ENCODE data around the gene PLCB4.
"Not testable (repeated sequence)": the region's sequence is repeated elsewhere in the genome, so short reads cannot be mapped to it uniquely, and the experiment has no call there.

The PLCB4 gene

GRCh38 chr20:9367328-9367727 is 298.4 kb downstream of the PLCB4 start:
- no peak for DNase-seq (ENCODE audit: low spot score)

- no peak for DNase-seq (ENCODE audit: low spot score)
These were observed 298.9 kb downstream of the PLCB4 start for GRCh38 chr20:9367746-9368145.

- no peak for DNase-seq (ENCODE audit: low spot score)
These were observed 300.0 kb downstream of the PLCB4 start for GRCh38 chr20:9368893-9369292.

- DNase-seq (ENCODE audit: low spot score): no peak
These were observed 300.7 kb downstream of the PLCB4 start for GRCh38 chr20:9369557-9369956.

GRCh38 chr20:9374072-9374471 is 305.2 kb downstream of the PLCB4 start:
- no peak for DNase-seq (ENCODE audit: low spot score)

DNA sequence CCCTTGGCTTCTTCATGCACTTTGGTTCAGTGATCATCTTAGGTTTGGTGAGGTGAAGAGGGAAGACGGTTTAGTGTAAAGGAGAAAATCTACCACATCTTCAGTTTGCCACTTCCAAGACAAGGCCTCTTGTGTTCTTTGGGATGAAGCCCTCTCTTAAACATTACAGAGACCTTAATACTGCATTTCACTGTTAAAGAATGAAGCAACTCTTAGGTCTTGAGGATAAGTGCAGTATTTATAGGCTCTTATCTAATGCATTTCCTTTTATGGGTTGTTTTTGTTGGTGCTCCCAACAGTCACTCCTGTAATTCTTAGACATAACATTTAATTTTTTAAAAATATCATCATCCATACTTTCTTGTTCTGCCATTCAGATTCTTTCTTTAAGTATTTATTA is 305.6 kb downstream of the PLCB4 start:
- DNase-seq (ENCODE audit: low spot score): no peak

DNA sequence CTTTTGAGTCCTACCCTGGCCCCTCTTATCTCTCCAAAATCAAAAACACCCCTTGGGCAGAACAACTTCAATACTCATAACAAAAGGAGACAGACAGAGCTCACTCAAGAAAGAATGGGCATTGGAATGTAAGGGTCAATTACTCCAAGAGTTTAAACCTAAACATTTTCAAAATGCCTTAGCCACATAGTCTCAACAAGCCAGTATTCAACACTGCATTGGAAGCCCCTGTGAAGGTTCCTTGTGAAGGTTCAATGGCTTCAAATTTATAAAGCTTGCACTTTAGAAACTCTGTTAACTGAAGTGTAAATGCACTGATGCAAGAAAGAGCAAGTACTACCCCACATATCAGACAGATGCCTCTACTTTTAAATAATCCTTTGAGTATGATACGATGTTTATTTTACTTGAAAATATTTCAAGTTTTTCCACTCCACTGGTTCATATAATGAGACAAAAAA is 306.4 kb downstream of the PLCB4 start:
- DNase-seq (ENCODE audit: low spot score): no peak

DNA sequence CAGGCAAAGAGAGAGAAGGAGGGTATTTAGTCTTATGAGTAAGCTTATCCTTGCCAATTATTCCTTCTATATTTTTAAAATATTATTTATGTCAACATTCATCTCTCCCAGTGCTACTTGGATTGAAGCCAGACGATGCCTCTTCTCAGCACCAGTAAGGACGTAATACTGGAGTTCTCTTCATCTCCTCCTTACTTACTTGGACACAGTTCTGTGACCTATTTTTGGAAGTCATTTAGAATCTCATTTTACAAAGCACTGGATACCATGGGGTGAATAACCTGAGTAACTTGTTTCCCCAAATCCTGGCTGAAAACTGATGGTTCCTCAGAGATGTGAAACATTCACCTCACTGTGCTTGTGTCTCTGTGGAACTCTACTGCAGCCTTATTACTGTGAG is 308.1 kb downstream of the PLCB4 start:
- DNase-seq (ENCODE audit: low spot score): no peak

DNA sequence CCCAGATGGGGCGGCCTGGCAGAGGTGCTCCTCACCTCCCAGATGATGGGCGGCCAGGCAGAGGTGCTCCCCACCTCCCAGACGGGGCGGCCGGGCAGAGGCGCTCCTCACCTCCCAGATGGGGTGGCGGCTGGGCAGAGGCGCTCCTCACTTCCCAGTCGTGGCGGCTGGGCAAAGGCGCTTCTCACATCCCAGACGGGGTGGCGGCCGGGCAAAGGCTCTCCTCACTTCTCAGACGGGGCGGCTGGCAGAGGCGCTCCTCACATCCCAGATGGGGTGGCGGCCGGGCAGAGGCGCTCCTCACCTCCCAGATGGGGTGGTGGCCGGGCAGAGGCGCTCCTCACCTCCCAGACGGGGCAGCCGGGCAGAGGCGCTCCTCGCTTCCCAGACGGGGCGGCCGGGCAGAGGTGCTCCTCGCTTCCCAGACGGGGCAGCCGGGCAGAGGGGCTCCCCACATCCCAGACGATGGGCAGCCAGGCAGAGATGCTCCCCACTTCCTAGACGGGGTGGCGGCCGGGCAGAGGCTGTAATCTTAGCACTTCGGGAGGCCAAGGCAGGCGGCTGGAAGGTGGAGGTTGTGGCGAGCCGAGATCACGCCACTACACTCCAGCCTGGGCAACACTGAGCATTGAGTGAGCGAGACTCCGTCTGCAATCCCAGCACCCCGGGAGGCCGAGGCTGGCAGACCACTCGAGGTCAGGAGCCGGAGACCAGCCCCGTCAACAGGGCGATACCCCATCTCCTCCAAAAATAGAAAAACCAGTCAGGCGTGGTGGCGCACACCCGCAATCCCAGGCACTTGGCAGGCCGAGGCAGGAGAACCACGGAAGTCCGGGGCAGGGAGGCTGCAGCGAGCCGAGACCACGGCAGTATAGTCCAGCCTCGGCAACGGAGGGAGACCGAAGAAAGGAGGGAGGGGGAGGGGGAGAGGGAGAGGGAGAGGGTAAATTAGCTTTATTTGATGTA is 316.7 kb downstream of the PLCB4 start:
- DNase-seq (ENCODE audit: low spot score): not testable (repeated sequence)

DNA sequence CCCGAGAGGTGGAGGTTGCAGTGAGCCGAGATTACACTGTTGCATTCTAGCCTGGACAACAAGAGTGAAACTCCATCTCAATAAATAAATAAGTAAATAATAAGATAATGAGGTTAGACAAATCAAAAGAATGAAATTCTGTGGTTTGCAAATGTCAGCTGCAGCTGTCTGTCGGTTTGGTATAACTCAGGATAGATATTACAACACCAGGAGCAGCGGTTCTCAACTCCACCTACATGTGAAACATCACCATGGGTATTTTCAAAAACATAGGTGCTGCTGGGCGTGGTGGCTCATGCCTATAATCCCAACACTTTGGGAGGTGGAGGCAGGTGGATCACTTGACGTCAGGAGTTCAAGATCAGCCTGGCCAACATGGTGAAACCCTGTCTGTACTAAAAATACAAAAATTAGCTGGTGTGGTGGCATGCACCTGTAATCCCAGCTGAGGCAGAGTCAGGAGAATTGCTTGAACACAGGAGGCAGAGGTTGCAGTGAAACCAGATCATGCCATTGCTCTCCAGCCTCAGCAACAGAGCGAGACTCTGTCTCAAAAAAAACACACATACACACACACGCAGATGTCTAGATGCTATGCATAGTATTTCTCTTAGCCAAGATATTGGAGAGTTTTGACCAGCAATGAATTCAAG is 319.4 kb downstream of the PLCB4 start:
- DNase-seq (ENCODE audit: low spot score): no peak

- no peak for DNase-seq (ENCODE audit: low spot score)
These were observed 319.9 kb downstream of the PLCB4 start for GRCh38 chr20:9388813-9389161.

- DNase-seq (ENCODE audit: low spot score): peak; percentile 51
These were observed 320.5 kb downstream of the PLCB4 start for GRCh38 chr20:9389346-9389745.

DNA sequence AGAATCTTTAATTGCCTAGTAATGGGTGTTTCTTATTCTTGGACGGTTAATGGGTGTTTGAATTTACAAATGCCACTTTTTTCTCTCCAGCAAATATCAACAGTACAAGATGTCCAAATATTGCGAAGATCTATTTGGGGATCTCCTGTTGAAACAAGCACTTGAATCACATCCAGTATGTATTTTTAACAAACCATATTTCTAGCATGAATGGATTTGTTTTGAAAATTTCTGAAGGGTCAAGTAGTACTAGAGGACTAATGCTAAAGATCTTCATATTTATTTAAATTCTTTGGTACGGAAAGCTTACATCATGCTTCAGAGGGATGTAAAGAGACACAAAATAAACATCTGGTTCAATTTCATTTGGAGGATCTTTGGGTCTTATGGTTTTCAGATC is 321.6 kb downstream of the PLCB4 start:
- no peak for DNase-seq (ENCODE audit: low spot score)

DNA sequence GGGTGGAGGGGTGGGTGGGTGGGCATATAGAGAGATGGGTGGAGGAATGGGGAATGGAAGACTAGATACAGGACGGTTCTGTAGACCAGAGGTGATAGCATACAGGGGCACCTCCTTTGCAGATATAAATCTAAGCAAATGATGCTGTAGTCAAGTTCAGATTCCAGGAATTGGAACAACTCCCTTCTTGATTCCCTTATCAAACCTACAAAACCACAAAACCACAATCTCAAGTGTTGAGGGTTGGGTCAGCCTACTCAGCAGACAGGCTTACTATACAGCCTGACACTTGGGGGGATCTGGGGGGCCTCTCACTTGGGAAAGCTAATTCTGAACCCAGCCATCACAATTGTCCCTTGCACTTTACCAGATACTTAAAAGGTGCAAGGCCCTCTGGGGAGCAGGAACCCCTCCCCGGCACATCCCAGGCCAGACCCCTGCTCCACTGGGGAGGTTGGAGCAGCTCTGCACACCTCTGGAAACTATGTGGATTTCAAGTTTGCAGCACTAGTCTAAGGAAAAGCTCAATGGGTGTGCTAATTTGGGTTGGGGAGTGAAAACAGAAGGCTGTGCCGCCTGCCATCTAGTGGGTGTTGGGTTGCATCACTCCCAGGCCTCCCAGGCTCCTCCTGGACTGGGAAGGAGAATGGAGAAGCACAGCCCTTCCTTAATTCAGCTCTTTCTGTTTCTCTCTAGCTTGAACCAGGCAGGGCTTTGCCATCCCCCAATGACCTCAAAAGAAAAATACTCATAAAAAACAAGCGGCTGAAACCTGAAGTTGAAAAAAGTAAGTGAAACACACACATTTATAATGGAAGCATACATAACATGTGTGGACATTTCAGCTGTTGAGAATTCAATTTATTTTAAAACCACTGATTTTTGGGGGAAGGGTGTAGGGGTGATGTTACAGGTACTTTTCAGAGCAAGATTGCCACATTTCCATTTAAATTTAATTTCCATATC is 324.3 kb downstream of the PLCB4 start:
- DNase-seq (ENCODE audit: low spot score): peak; percentile 51

- no peak for DNase-seq (ENCODE audit: low spot score)
These were observed 327.1 kb downstream of the PLCB4 start for GRCh38 chr20:9395971-9396370.

GRCh38 chr20:9397928-9398327 is 329.0 kb downstream of the PLCB4 start:
- DNase-seq (ENCODE audit: low spot score): no peak

DNA sequence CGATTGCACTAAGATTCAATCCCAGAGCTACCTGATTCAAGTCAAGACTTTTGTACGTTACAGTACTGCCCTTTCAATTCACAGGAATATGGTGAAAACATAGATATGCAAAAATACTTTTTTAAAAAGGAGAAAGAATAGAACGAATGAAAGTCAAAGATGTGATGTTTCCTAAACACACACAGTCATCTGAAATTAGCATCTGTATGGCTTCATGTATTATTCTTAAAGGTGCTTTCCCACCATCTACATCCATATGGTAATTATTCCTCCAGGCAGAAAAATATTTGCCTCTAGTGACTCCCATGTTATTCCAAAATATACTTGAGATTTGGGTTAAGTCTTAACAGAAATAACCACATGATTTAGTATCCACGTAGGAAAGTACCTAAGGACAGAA is 330.0 kb downstream of the PLCB4 start:
- no peak for DNase-seq (ENCODE audit: low spot score)

GRCh38 chr20:9399322-9399721 is 330.4 kb downstream of the PLCB4 start:
- DNase-seq (ENCODE audit: low spot score): no peak

- no peak for DNase-seq (ENCODE audit: low spot score)
These were observed 331.5 kb downstream of the PLCB4 start for GRCh38 chr20:9400171-9401025.

GRCh38 chr20:9401371-9401770 is 332.5 kb downstream of the PLCB4 start:
- DNase-seq (ENCODE audit: low spot score): no peak

DNA sequence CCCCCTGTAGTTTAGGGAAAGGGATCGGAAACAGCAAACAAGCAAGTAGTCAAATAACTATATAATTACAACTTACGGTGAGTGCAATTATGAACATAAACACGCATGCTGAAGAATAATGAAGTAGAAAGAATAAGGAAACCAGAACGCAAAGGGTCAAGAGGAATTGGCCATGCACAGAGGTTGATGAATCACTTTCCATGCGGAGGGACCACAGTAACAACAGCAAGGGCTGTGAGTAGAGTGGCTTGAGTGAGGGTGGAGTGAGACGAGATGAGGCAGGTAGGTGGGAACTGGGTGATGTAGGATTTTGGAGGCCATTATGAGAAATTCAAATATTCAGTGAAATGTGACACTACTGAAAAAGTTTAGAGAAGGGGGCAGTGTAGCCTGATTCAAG is 333.3 kb downstream of the PLCB4 start:
- no peak for DNase-seq (ENCODE audit: low spot score)

All from LoVo (cell line).